Gastrocnemius medialis (tissue), 4 donors: ENCODE measurements around the gene DIAPH3. TPM values are rescaled to one million over a fixed set of nuclear protein-coding genes. Genes with fewer than 3 reads are reported as not detected.

Source experiments
- ATAC-seq, 2 donors: fragments of 150-250 bp; one replicate each; pipeline ENCODE4 v1.9.1; 2016
- DNase-seq, 2 donors: peaks; one replicate each; pipeline ENCODE4 v3.0.0-alpha.2; 2019
- H3K27ac ChIP-seq, 4 donors: fragments of 200-600 bp; sonication (generic); 1 replicate in 1 of 4; 2 replicates in 3 of 4; pipeline ENCODE4 v1.5.1; 2016 to 2018; ENCODE audit warnings: mild to moderate bottlenecking in 2 of 4, moderate library complexity in 1 of 4
- H3K27me3 ChIP-seq, 3 donors: fragments of 200-600 bp; sonication (generic) in 2 of 3; 1 replicate in 1 of 3; 2 replicates in 2 of 3; pipeline versions ENCODE4 v1.5.1 to v1.6.0; 2016 to 2019; ENCODE audit warnings: mild to moderate bottlenecking in 1 of 3, moderate library complexity in 1 of 3
- H3K36me3 ChIP-seq, 2 donors: fragments of 200-600 bp; sonication (generic) in 1 of 2; one replicate each; pipeline ENCODE4 v1.5.1; 2017 to 2018
- H3K4me1 ChIP-seq, 2 donors: fragments of 200-600 bp; sonication (generic) in 1 of 2; one replicate each; pipeline ENCODE4 v1.5.1; 2016 to 2017; ENCODE audit warnings: mild to moderate bottlenecking in 2 of 2
- H3K4me3 ChIP-seq, 4 donors: fragments of 200-600 bp; sonication (generic) in 3 of 4; 1 replicate in 1 of 4; 2 replicates in 3 of 4; pipeline ENCODE4 v1.5.1; 2016 to 2019; ENCODE audit warnings: mild to moderate bottlenecking in 2 of 4
- H3K9me3 ChIP-seq, 3 donors: fragments of 200-600 bp; sonication (generic) in 2 of 3; 1 replicate in 1 of 3; 2 replicates in 2 of 3; pipeline ENCODE4 v1.5.1; 2016 to 2019
- CTCF ChIP-seq, 5 experiments: fragments of 450-650 bp in 3 of 5; fragments of 200-600 bp in 2 of 5; sonication (generic) in 2 of 5; IDR thresholded peaks in 4 of 5; conservative IDR thresholded peaks in 1 of 5; 1 replicate in 4 of 5; 2 replicates in 1 of 5; pipeline ENCODE4 v1.5.1; 2016 to 2019; ENCODE audit warnings: antibody characterized with exemption in 5 of 5, mild to moderate bottlenecking in 3 of 5, moderate library complexity in 3 of 5
- POLR2A ChIP-seq, 2 donors: fragments of 450-650 bp; IDR thresholded peaks; one replicate each; pipeline ENCODE4 v1.6.1; 2017; ENCODE audit warnings: antibody characterized with exemption in 2 of 2, mild to moderate bottlenecking in 2 of 2, moderate library complexity in 2 of 2
- in situ Hi-C, 4 donors: fragments of 200-750 bp; cut with MboI; loops; one replicate each; pipeline versions ENCODE4 v1.15.0 to v1.8.0; 2017; ENCODE audit warnings: low sequenced_read_pairs in 4 of 4
- intact Hi-C: fragments of 100-400 bp; cut with DNase I; formaldehyde crosslinking; loops from one replicate; pipeline ENCODE4 v1.15.1; 2023; ENCODE audit warnings: low total_unique reads
- total RNA-seq, 4 donors: library from RNA; depleted of rRNA; stranded (reverse); fragments of >200 nt; gene quantifications; one replicate each; pipeline versions ENCODE4 v1.1.0 to v1.2.3, GENCODE V29; 2016

DIAPH3 gene
- total RNA-seq, 4 donors from 2014 or later: 0.13 TPM; not detected in 3

- Histone ChIP-seq H3K9me3 (peaks cover 0 to 7% (median 0%) of the 10 kb centered on the region in 3 donors), H3K27me3 (no peaks in the 10 kb centered on the region), H3K27ac (no peak overlapping the region), H3K4me1 (no peaks in the 10 kb centered on the region), H3K4me3 (no peak overlapping the region), H3K36me3 (no peaks in the 10 kb centered on the region)
- in situ Hi-C loops: no loop called here
- TF ChIP-seq CTCF (IDR thresholded peaks at IDR 0.05 in 4 of 5, conservative IDR thresholded peaks at IDR 0.05 in 1 of 5): no peak
- TF ChIP-seq POLR2A (IDR thresholded peaks at IDR 0.05): no peak
- DNase-seq (no peak), ATAC-seq (no peak)
- intact Hi-C loops: no loop called here
These were observed 42.4 kb downstream of the DIAPH3 start for GRCh38 chr13:60121337-60121687.

- peaks cover 0 to 2% (median 0%) of the 10 kb centered on the region in 3 donors for H3K9me3 ChIP-seq
- H3K4me3 ChIP-seq: no peak overlapping the region
- intact Hi-C loops (no loop called here), in situ Hi-C loops (no loop called here)
- no peaks in the 10 kb centered on the region for H3K4me1 ChIP-seq
- DNase-seq (no peak), ATAC-seq (no peak)
- H3K27me3 ChIP-seq: no peaks in the 10 kb centered on the region
- H3K36me3 ChIP-seq: no peaks in the 10 kb centered on the region
- no peak overlapping the region for H3K27ac ChIP-seq
- TF ChIP-seq POLR2A (IDR thresholded peaks at IDR 0.05): no peak
- no peak for TF ChIP-seq CTCF (IDR thresholded peaks at IDR 0.05 in 4 of 5, conservative IDR thresholded peaks at IDR 0.05 in 1 of 5)
These were observed 43.0 kb downstream of the DIAPH3 start for GRCh38 chr13:60120617-60121336.

GRCh38 chr13:60118696-60119400 is 44.9 kb downstream of the DIAPH3 start:
- Histone ChIP-seq H3K27me3 (no peaks in the 10 kb centered on the region), H3K4me3 (no peak overlapping the region), H3K36me3 (no peaks in the 10 kb centered on the region), H3K27ac (no peak overlapping the region), H3K9me3 (no peaks in the 10 kb centered on the region), H3K4me1 (no peaks in the 10 kb centered on the region)
- no peak for ATAC-seq
- no peak for TF ChIP-seq CTCF (IDR thresholded peaks at IDR 0.05 in 4 of 5, conservative IDR thresholded peaks at IDR 0.05 in 1 of 5)
- no peak for DNase-seq
- intact Hi-C loops: no loop called here
- in situ Hi-C loops: no loop called here

- no peak overlapping the region for H3K27ac ChIP-seq
- H3K9me3 ChIP-seq: no peaks in the 10 kb centered on the region
- no peak for DNase-seq
- ATAC-seq: no peak
- in situ Hi-C loops: no loop called here
- no peak overlapping the region for H3K4me3 ChIP-seq
- H3K27me3 ChIP-seq: no peaks in the 10 kb centered on the region
- TF ChIP-seq POLR2A (IDR thresholded peaks at IDR 0.05) (no peak), CTCF (IDR thresholded peaks at IDR 0.05 in 4 of 5, conservative IDR thresholded peaks at IDR 0.05 in 1 of 5) (no peak)
- intact Hi-C loops: no loop called here
- no peaks in the 10 kb centered on the region for H3K36me3 ChIP-seq
- no peaks in the 10 kb centered on the region for H3K4me1 ChIP-seq
These were observed 49.2 kb downstream of the DIAPH3 start for GRCh38 chr13:60114499-60115028.
